ENCODE results near the gene CUL7.

GRCh38 chr6:43024436-43024835 is 29.2 kb downstream of the CUL7 start:
- TF ChIP-seq CTCF (optimal IDR thresholded peaks at IDR 0.05 in 1 of 3, IDR thresholded peaks at IDR 0.05 in 1 of 3, conservative IDR thresholded peaks at IDR 0.05 in 1 of 3; ENCODE audit: extremely low read depth in 1 of 3, insufficient read depth in 2 of 3, low read length in 3 of 3) (no peak), EZH2 (IDR thresholded peaks at IDR 0.05; ENCODE audit: low read length) (no peak)

Measured in keratinocyte (primary cell).